Cortex of kidney (tissue), 1 donor: Measurements from ENCODE around the gene LPIN1.
"Not testable (repeated sequence)": the region's sequence is repeated elsewhere in the genome, so short reads cannot be mapped to it uniquely, and the experiment has no call there.

ENCODE experiments used
- DNase-seq: peaks from one replicate; lab custom pipeline; 2025; lab: John Stamatoyannopoulos, UW

Gene LPIN1

GRCh38 chr2:11743846-11744553 lies 2.4 kb upstream of the LPIN1 start:
- no peak for DNase-seq

GRCh38 chr2:11744631-11745394 lies 1.6 kb upstream of the LPIN1 start:
- DNase-seq, result no peak

GRCh38 chr2:11745613-11746375 lies 638 bp upstream of the LPIN1 start:
- DNase-seq, result no peak

- no peak for DNase-seq
Observed at GRCh38 chr2:11746807-11747459, 501 bp downstream of the LPIN1 start.

- no peak for DNase-seq
Observed at GRCh38 chr2:11748018-11748860, 1.8 kb downstream of the LPIN1 start.

- no peak for DNase-seq
Observed at GRCh38 chr2:11748861-11749645, 2.6 kb downstream of the LPIN1 start.

GRCh38 chr2:11749646-11750349 lies 3.4 kb downstream of the LPIN1 start:
- DNase-seq, result no peak

- DNase-seq, result no peak
Observed at GRCh38 chr2:11750422-11750821, 4.0 kb downstream of the LPIN1 start.

GRCh38 chr2:11750917-11751316 lies 4.5 kb downstream of the LPIN1 start:
- no peak for DNase-seq

GRCh38 chr2:11752906-11753305 lies 6.5 kb downstream of the LPIN1 start:
- no peak for DNase-seq

- DNase-seq, result no peak
Observed at GRCh38 chr2:11753452-11753885, 7.0 kb downstream of the LPIN1 start.

- DNase-seq, result no peak
Observed at GRCh38 chr2:11753886-11754699, 7.7 kb downstream of the LPIN1 start.

GRCh38 chr2:11754700-11755015 lies 8.2 kb downstream of the LPIN1 start:
- DNase-seq, result no peak

- no peak for DNase-seq
Observed at GRCh38 chr2:11757101-11757500, 10.7 kb downstream of the LPIN1 start.

GRCh38 chr2:11758187-11758586 lies 11.8 kb downstream of the LPIN1 start:
- no peak for DNase-seq

GRCh38 chr2:11758647-11759046 lies 12.2 kb downstream of the LPIN1 start:
- DNase-seq, result no peak

GRCh38 chr2:11759182-11759975 lies 12.9 kb downstream of the LPIN1 start:
- DNase-seq, result not testable (repeated sequence)

- no peak for DNase-seq
Observed at GRCh38 chr2:11761259-11761658, 14.8 kb downstream of the LPIN1 start.
